Endothelial cell of umbilical vein (primary cell): ENCODE results near the gene WTAP. TPM values are rescaled to one million over a fixed set of nuclear protein-coding genes. Genes with fewer than 3 reads are reported as not detected.

Source experiments
- BruUV-seq: library from RNA; stranded (reverse); fragments of 400-500 nt; replicated peaks from 2 replicates; lab custom pipeline; 2021; lab: Mats Ljungman, UMichigan
- CTCF ChIA-PET: fragments of 300-600, 350-600 bp; sonication (Branson Sonifier 250); formaldehyde crosslinking; loops from one replicate; lab custom pipeline; 2021; ENCODE audit warnings: antibody characterized with exemption, inconsistent platforms; lab: Charles Lee
- POLR2A ChIA-PET: fragments of 300-600, 350-600 bp; sonication (Branson Sonifier 250); formaldehyde crosslinking; loops from one replicate; lab custom pipeline; 2021; ENCODE audit warnings: antibody characterized with exemption, inconsistent platforms; lab: Charles Lee
- DNase-seq: peaks from one replicate; pipeline ENCODE4 v3.0.0-alpha.2; 2011; ENCODE audit warnings: low read depth, low spot score
- FAIRE-seq: peaks from 2 replicates; lab custom pipeline; 2011; peaks lifted over from hg19 to GRCh38; lab: Jason Lieb, UNC
- H2AFZ ChIP-seq: 2 replicates; pipeline ENCODE4 v1.6.0; 2012; ENCODE audit warnings: low read depth, low read length, control low read depth, inconsistent platforms
- H3K27ac ChIP-seq: 2 replicates; pipeline ENCODE4 v1.5.1; 2011; ENCODE audit warnings: low read depth, mild to moderate bottlenecking, control low read depth, low read length, moderate library complexity; ENCODE audit not compliant: insufficient read depth
- H3K27me3 ChIP-seq, 2 experiments: 2 replicates each; pipeline versions ENCODE4 v1.6.0 to v1.6.1; 2011; ENCODE audit warnings: low read length in 2 of 2, mixed read lengths in 1 of 2; ENCODE audit not compliant: control insufficient read depth in 2 of 2, insufficient read depth in 2 of 2
- H3K36me3 ChIP-seq, 2 experiments: 2 replicates in 1 of 2; 3 replicates in 1 of 2; pipeline ENCODE4 v1.5.1; 2011; ENCODE audit warnings: low read length in 2 of 2, mild to moderate bottlenecking in 1 of 2, moderate library complexity in 1 of 2; ENCODE audit not compliant: control insufficient read depth in 2 of 2, insufficient read depth in 2 of 2; ENCODE audit errors: extremely low read depth in 1 of 2
- H3K4me1 ChIP-seq: 3 replicates; pipeline ENCODE4 v1.5.1; 2011; ENCODE audit warnings: mild to moderate bottlenecking, low read length; ENCODE audit not compliant: control insufficient read depth, insufficient read depth; ENCODE audit errors: extremely low read depth
- H3K4me2 ChIP-seq: 2 replicates; pipeline ENCODE4 v1.6.1; 2011; ENCODE audit warnings: low read length, control low read depth, mixed read lengths; ENCODE audit not compliant: insufficient read depth
- H3K4me3 ChIP-seq, 3 experiments: fragments of 200-600 bp in 1 of 3; sonication (generic), shearing (Covaris generic) in 1 of 3; replicated peaks in 1 of 3; 2 replicates each; pipeline ENCODE4 v1.5.1; 2011 to 2016; ENCODE audit warnings: control low read depth in 3 of 3, low read length in 3 of 3, mild to moderate bottlenecking in 2 of 3, inconsistent platforms in 1 of 3, low read depth in 1 of 3, moderate library complexity in 1 of 3; ENCODE audit not compliant: insufficient read depth in 1 of 3
- H3K79me2 ChIP-seq: 2 replicates; pipeline ENCODE4 v1.6.0; 2012; ENCODE audit warnings: low read length, inconsistent platforms; ENCODE audit not compliant: control insufficient read depth, insufficient read depth
- H3K9ac ChIP-seq: replicated peaks from 2 replicates; pipeline ENCODE3; 2011; ENCODE audit warnings: low read length, control low read depth; ENCODE audit not compliant: insufficient read depth; ENCODE audit errors: extremely low read depth
- H3K9me1 ChIP-seq: replicated peaks from 3 replicates; pipeline ENCODE4 v1.6.0; 2011; ENCODE audit warnings: mild to moderate bottlenecking, low read length; ENCODE audit not compliant: control insufficient read depth, insufficient read depth; ENCODE audit errors: extremely low read depth
- H3K9me3 ChIP-seq: replicated peaks from 2 replicates; pipeline ENCODE4 v1.5.1; 2012; ENCODE audit warnings: low read length, inconsistent platforms; ENCODE audit not compliant: control insufficient read depth, insufficient read depth
- H4K20me1 ChIP-seq: replicated peaks from 2 replicates; pipeline ENCODE3; 2011; ENCODE audit warnings: mild to moderate bottlenecking, low read length; ENCODE audit not compliant: control insufficient read depth, insufficient read depth; ENCODE audit errors: extremely low read depth
- CTCF ChIP-seq, 2 donors: IDR thresholded peaks; 1 replicate in 1 of 2; 2 replicates in 1 of 2; pipeline ENCODE4 v1.5.1; 2011; ENCODE audit warnings: low read length in 2 of 2, mild to moderate bottlenecking in 2 of 2, moderate library complexity in 2 of 2, control low read depth in 1 of 2, inconsistent platforms in 1 of 2, low read depth in 1 of 2; ENCODE audit not compliant: insufficient read depth in 1 of 2; ENCODE audit errors: extremely low read depth in 1 of 2
- EZH2 ChIP-seq: IDR thresholded peaks from 2 replicates; pipeline ENCODE4 v1.6.1; 2012; ENCODE audit warnings: borderline replicate concordance, low read depth, mild to moderate bottlenecking, moderate library complexity, low read length, inconsistent platforms; ENCODE audit not compliant: severe bottlenecking
- FOS ChIP-seq: IDR thresholded peaks from 2 replicates; pipeline ENCODE4 v1.6.1; 2011; ENCODE audit warnings: mild to moderate bottlenecking, low read length, moderate library complexity, borderline replicate concordance; ENCODE audit not compliant: insufficient read depth
- GATA2 ChIP-seq: IDR thresholded peaks from 2 replicates; pipeline ENCODE4 v1.7.0; 2011; ENCODE audit warnings: low read depth, mild to moderate bottlenecking, moderate library complexity, mixed read lengths, low read length; ENCODE audit not compliant: insufficient read length, insufficient read depth
- JUN ChIP-seq: IDR thresholded peaks from 2 replicates; pipeline ENCODE4 v1.6.1; 2011; ENCODE audit warnings: borderline replicate concordance, low read depth; ENCODE audit not compliant: insufficient read length, insufficient read depth
- MAX ChIP-seq: IDR thresholded peaks from 2 replicates; pipeline ENCODE4 v1.6.1; 2011; ENCODE audit not compliant: insufficient read depth, insufficient read length
- MYC ChIP-seq: IDR thresholded peaks from one replicate; pipeline ENCODE4 v1.6.1; 2011; ENCODE audit warnings: mild to moderate bottlenecking, low read depth, low read length
- POLR2A ChIP-seq: IDR thresholded peaks from 2 replicates; pipeline ENCODE4 v1.6.1; 2012; ENCODE audit warnings: low read depth, mild to moderate bottlenecking, control low read depth, low read length
- POLR2AphosphoS5 ChIP-seq: IDR thresholded peaks from 2 replicates; pipeline ENCODE4 v1.6.1; 2012; ENCODE audit warnings: low read depth, mild to moderate bottlenecking, control low read depth, low read length, moderate library complexity; ENCODE audit not compliant: insufficient read depth
- dilution Hi-C: fragments of 300-500 bp; cut with MboI; formaldehyde crosslinking; loops from one replicate; pipeline ENCODE4 v1.15.0; 2019; ENCODE audit warnings: low sequenced_read_pairs; ENCODE audit not compliant: extremely low pct_ligation_motif_present
- intact Hi-C: fragments of 100-400 bp; cut with micrococcal nuclease; formaldehyde crosslinking; loops from one replicate; pipeline ENCODE4 v1.10.0; 2022
- polyA plus RNA-seq, 4 experiments: library from polyadenylated mRNA; depleted of rRNA in 3 of 4; stranded (reverse) in 3 of 4; unstranded in 1 of 4; fragments of >200 nt; gene quantifications; 2 replicates each; pipeline versions ENCODE4 v1.2.1 to v1.2.3, GENCODE V29; 2011 to 2012; ENCODE audit warnings: missing spikeins in 1 of 4
- total RNA-seq: library from RNA; stranded (reverse); gene quantifications from 2 replicates; pipeline ENCODE4 v1.2.3, GENCODE V29; 2021

WTAP gene
- total and polyA plus RNA-seq, 2 donors (not counting 3 experiments of a cell fraction or from before 2014, with no cell fraction given) = 21.7 to 81.6 TPM

GRCh38 chr6:159728531-159728964 lies 1.2 kb downstream of the WTAP start:
- H3K27ac ChIP-seq = peak overlapping the region; percentile 93
- H3K9me3 ChIP-seq = no peaks in the 10 kb centered on the region
- H3K4me1 ChIP-seq = peaks cover 21% of the 10 kb centered on the region
- H4K20me1 ChIP-seq = peaks cover 20% of the 10 kb centered on the region
- POLR2A ChIA-PET = interaction anchor here (2.5 to 3.3 kb wide), 2 partner anchors 37 to 62 kb away, joined by 18 to 21 read pairs; partner anchors contain the start of genes MRPL18 and TCP1
- peak overlapping the region; percentile 99 for H3K4me2 ChIP-seq
- no peaks in the 10 kb centered on the region for H3K36me3 ChIP-seq
- BruUV-seq = no TSS peak
- peaks cover 81% of the 10 kb centered on the region for H3K79me2 ChIP-seq
- no peak overlapping the region for H2AFZ ChIP-seq
- FAIRE-seq (peak; percentile 28), DNase-seq (no peak)
- CTCF ChIA-PET = interaction anchor here (1.1 to 2.8 kb wide), 5 partner anchors 10 to 559 kb away, joined by 3 to 12 read pairs (median 4); partner anchors contain the start of gene FNDC1
- intact Hi-C loops (no loop called here), dilution Hi-C loops (no loop called here)
- peak overlapping the region; percentile 83 to 100 (median 89) for H3K4me3 ChIP-seq
- H3K27me3 ChIP-seq = no peaks in the 10 kb centered on the region
- no peak for TF ChIP-seq CTCF (IDR thresholded peaks at IDR 0.05; ENCODE audit: extremely low read depth in 1 of 2, insufficient read depth in 1 of 2, low read depth in 1 of 2, low read length in 2 of 2)
- TF ChIP-seq FOS = no peak
- TF ChIP-seq JUN = no peak
- no peak for TF ChIP-seq MAX
- no peak for TF ChIP-seq EZH2
- no peak for TF ChIP-seq MYC
- no peak for TF ChIP-seq POLR2AphosphoS5
- no peak for TF ChIP-seq POLR2A
- TF ChIP-seq GATA2 = no peak
- H3K9me1 ChIP-seq = no peaks in the 10 kb centered on the region
- H3K9ac ChIP-seq = peak overlapping the region; percentile 98
